Left hindlimb (tissue), 1 donor: ENCODE measurements around the gene STAT5B.

Experiments
- DNase-seq: peaks from one replicate; pipeline ENCODE4 v3.0.0-alpha.2; 2018

Gene STAT5B

GRCh38 chr17:42284566-42284965 lies 8.4 kb upstream of the STAT5B start:
- no peak for DNase-seq

- no peak for DNase-seq
These were observed 7.8 kb upstream of the STAT5B start for GRCh38 chr17:42284024-42284369.

GRCh38 chr17:42283241-42284023 lies 7.2 kb upstream of the STAT5B start:
- DNase-seq, result no peak

GRCh38 chr17:42282478-42283080 lies 6.4 kb upstream of the STAT5B start:
- DNase-seq, result no peak

- DNase-seq, result no peak
These were observed 5.4 kb upstream of the STAT5B start for GRCh38 chr17:42281571-42282096.

- no peak for DNase-seq
These were observed 3.8 kb upstream of the STAT5B start for GRCh38 chr17:42279776-42280630.

GRCh38 chr17:42277342-42277712 lies 1.1 kb upstream of the STAT5B start:
- no peak for DNase-seq

- DNase-seq, result peak; percentile 62
These were observed 584 bp upstream of the STAT5B start for GRCh38 chr17:42276609-42277341.

GRCh38 chr17:42275527-42276358 lies 448 bp downstream of the STAT5B start:
- no peak for DNase-seq

- no peak for DNase-seq
These were observed 1.2 kb downstream of the STAT5B start for GRCh38 chr17:42274812-42275526.

GRCh38 chr17:42274253-42274542 lies 2.0 kb downstream of the STAT5B start:
- no peak for DNase-seq

- DNase-seq, result no peak
These were observed 2.5 kb downstream of the STAT5B start for GRCh38 chr17:42273474-42274252.

- no peak for DNase-seq
These were observed 3.9 kb downstream of the STAT5B start for GRCh38 chr17:42272162-42272907.

- DNase-seq, result no peak
These were observed 4.5 kb downstream of the STAT5B start for GRCh38 chr17:42271779-42272035.

GRCh38 chr17:42271006-42271778 lies 5.0 kb downstream of the STAT5B start:
- no peak for DNase-seq

GRCh38 chr17:42270596-42270995 lies 5.6 kb downstream of the STAT5B start:
- no peak for DNase-seq

- no peak for DNase-seq
These were observed 6.0 kb downstream of the STAT5B start for GRCh38 chr17:42270170-42270535.

GRCh38 chr17:42268236-42268635 lies 8.0 kb downstream of the STAT5B start:
- DNase-seq, result no peak
